ENCODE results near the gene GLOD4. TPM values are rescaled to one million over a fixed set of nuclear protein-coding genes. Genes with fewer than 3 reads are reported as not detected.

The GLOD4 gene
- total RNA-seq, 1 donor from 2014 or later = 80.1 TPM

- H3K27me3 Mint-ChIP-seq (ENCODE audit: unreplicated experiment) = peaks cover 2% of the 10 kb centered on the region
- TF ChIP-seq CTCF (IDR thresholded peaks at IDR 0.05; ENCODE audit: partially characterized antibody, unreplicated experiment) = no peak
- peaks cover 3% of the 10 kb centered on the region for H3K4me1 Mint-ChIP-seq (ENCODE audit: low read depth, unreplicated experiment)
- H3K27ac Mint-ChIP-seq (ENCODE audit: unreplicated experiment) = no peak overlapping the region
- H3K36me3 Mint-ChIP-seq (ENCODE audit: unreplicated experiment) = no peaks in the 10 kb centered on the region
- no peak overlapping the region for H3K4me3 Mint-ChIP-seq (ENCODE audit: unreplicated experiment)
- peaks cover 4% of the 10 kb centered on the region for H3K9me3 Mint-ChIP-seq (ENCODE audit: unreplicated experiment)
- no peak for DNase-seq
These were observed 64.0 kb downstream of the GLOD4 start for GRCh38 chr17:718075-718474.

Other genes with a start within 250 kb of the GLOD4 start
- gene VPS53, start 67.4 kb downstream of the GLOD4 start, total RNA-seq (ENCODE audit: unreplicated experiment) = 96.4 TPM
- 9.4 TPM for gene TLCD3A, start 49.7 kb downstream of the GLOD4 start, total RNA-seq (ENCODE audit: unreplicated experiment)
- 19.9 TPM for gene GEMIN4, start 30.0 kb downstream of the GLOD4 start, total RNA-seq (ENCODE audit: unreplicated experiment)
- gene MRM3, start 73 bp upstream of the GLOD4 start, total RNA-seq (ENCODE audit: unreplicated experiment) = 11.8 TPM
- gene NXN, start 197.5 kb upstream of the GLOD4 start, total RNA-seq (ENCODE audit: unreplicated experiment) = 177 TPM
- 22.0 TPM for gene TIMM22, start 214.8 kb upstream of the GLOD4 start, total RNA-seq (ENCODE audit: unreplicated experiment)